ENCODE measurements around the gene MIEF2.

The MIEF2 gene

GRCh38 chr17:18229254-18229653 lies 31.2 kb upstream of the MIEF2 start:
- Histone ChIP-seq H3K36me3 (ENCODE audit: insufficient read depth, low read length) (no peaks in the 10 kb centered on the region), H2AFZ (ENCODE audit: low read length) (no peak overlapping the region), H3K79me2 (ENCODE audit: insufficient read depth, low read length) (no peaks in the 10 kb centered on the region), H3K27ac (ENCODE audit: low read depth, low read length, poor library complexity, severe bottlenecking) (no peak overlapping the region), H3K27me3 (ENCODE audit: insufficient read depth, low read length) (no peaks in the 10 kb centered on the region), H3K9me3 (ENCODE audit: low read length) (no peaks in the 10 kb centered on the region), H3F3A (ENCODE audit: insufficient read depth, low read length) (no peaks in the 10 kb centered on the region), H3K4me1 (ENCODE audit: insufficient read depth, low read length, severe bottlenecking) (peaks cover 20% of the 10 kb centered on the region), H3K4me2 (ENCODE audit: low read length) (no peak overlapping the region), H4K20me1 (ENCODE audit: insufficient read depth, low read length) (no peaks in the 10 kb centered on the region), H3K4me3 (ENCODE audit: low read depth, low read length, poor library complexity, severe bottlenecking) (no peak overlapping the region), H3K9me2 (ENCODE audit: low read depth, low read length) (no peaks in the 10 kb centered on the region), H3K9ac (ENCODE audit: low read length) (no peak overlapping the region)
- no peak for TF ChIP-seq CTCF (IDR thresholded peaks at IDR 0.05; ENCODE audit: low read length)
- TF ChIP-seq EZH2 (IDR thresholded peaks at IDR 0.05; ENCODE audit: borderline replicate concordance, low read length) = no peak

GRCh38 chr17:18229771-18230170 lies 30.7 kb upstream of the MIEF2 start:
- Histone ChIP-seq H3F3A (ENCODE audit: insufficient read depth, low read length) (no peaks in the 10 kb centered on the region), H3K4me3 (ENCODE audit: low read depth, low read length, poor library complexity, severe bottlenecking) (no peak overlapping the region), H3K4me2 (ENCODE audit: low read length) (no peak overlapping the region), H3K9ac (ENCODE audit: low read length) (no peak overlapping the region), H3K36me3 (ENCODE audit: insufficient read depth, low read length) (no peaks in the 10 kb centered on the region), H2AFZ (ENCODE audit: low read length) (no peak overlapping the region), H3K27me3 (ENCODE audit: insufficient read depth, low read length) (no peaks in the 10 kb centered on the region), H4K20me1 (ENCODE audit: insufficient read depth, low read length) (no peaks in the 10 kb centered on the region), H3K4me1 (ENCODE audit: insufficient read depth, low read length, severe bottlenecking) (peaks cover 15% of the 10 kb centered on the region), H3K9me3 (ENCODE audit: low read length) (no peaks in the 10 kb centered on the region), H3K27ac (ENCODE audit: low read depth, low read length, poor library complexity, severe bottlenecking) (no peak overlapping the region), H3K9me2 (ENCODE audit: low read depth, low read length) (no peaks in the 10 kb centered on the region), H3K79me2 (ENCODE audit: insufficient read depth, low read length) (no peaks in the 10 kb centered on the region)
- TF ChIP-seq EZH2 (IDR thresholded peaks at IDR 0.05; ENCODE audit: borderline replicate concordance, low read length) (no peak), CTCF (IDR thresholded peaks at IDR 0.05; ENCODE audit: low read length) (no peak)

- H3K27me3 ChIP-seq (ENCODE audit: insufficient read depth, low read length) = no peaks in the 10 kb centered on the region
- no peaks in the 10 kb centered on the region for H3K36me3 ChIP-seq (ENCODE audit: insufficient read depth, low read length)
Measured at GRCh38 chr17:18230288-18231141, 29.9 kb upstream of the MIEF2 start.

More at GRCh38 chr17:18230288-18231141, 29.9 kb upstream of the MIEF2 start:
- H3K9ac ChIP-seq (ENCODE audit: low read length) = no peak overlapping the region
- H4K20me1 ChIP-seq (ENCODE audit: insufficient read depth, low read length) = no peaks in the 10 kb centered on the region
- H3K79me2 ChIP-seq (ENCODE audit: insufficient read depth, low read length) = no peaks in the 10 kb centered on the region
- H3K9me2 ChIP-seq (ENCODE audit: low read depth, low read length) = no peaks in the 10 kb centered on the region
- no peak overlapping the region for H2AFZ ChIP-seq (ENCODE audit: low read length)
- peaks cover 12% of the 10 kb centered on the region for H3K4me1 ChIP-seq (ENCODE audit: insufficient read depth, low read length, severe bottlenecking)
- no peak overlapping the region for H3K4me3 ChIP-seq (ENCODE audit: low read depth, low read length, poor library complexity, severe bottlenecking)
- no peaks in the 10 kb centered on the region for H3F3A ChIP-seq (ENCODE audit: insufficient read depth, low read length)
- TF ChIP-seq EZH2 (IDR thresholded peaks at IDR 0.05; ENCODE audit: borderline replicate concordance, low read length) (no peak), CTCF (IDR thresholded peaks at IDR 0.05; ENCODE audit: low read length) (no peak)
- no peak overlapping the region for H3K27ac ChIP-seq (ENCODE audit: low read depth, low read length, poor library complexity, severe bottlenecking)
- H3K9me3 ChIP-seq (ENCODE audit: low read length) = no peaks in the 10 kb centered on the region
- H3K4me2 ChIP-seq (ENCODE audit: low read length) = no peak overlapping the region

Data from OCI-LY1 (cell line).